Osteoblast (primary cell): ENCODE measurements around the gene COL4A6. TPM values are rescaled to one million over a fixed set of nuclear protein-coding genes. Genes with fewer than 3 reads are reported as not detected.

Experiments
- DNase-seq: peaks from one replicate; pipeline ENCODE4 v3.0.0; 2011; ENCODE audit warnings: low spot score, mixed read lengths; ENCODE audit not compliant: insufficient read length; ENCODE audit errors: missing footprints
- H2AFZ ChIP-seq: 2 replicates; pipeline ENCODE4 v1.6.0; 2011; ENCODE audit warnings: mild to moderate bottlenecking, low read length
- H3K27ac ChIP-seq: 2 replicates; pipeline ENCODE4 v1.5.1; 2011; ENCODE audit warnings: mild to moderate bottlenecking, low read depth, low read length, moderate library complexity
- H3K27me3 ChIP-seq: 2 replicates; pipeline ENCODE4 v1.6.0; 2012; ENCODE audit warnings: mild to moderate bottlenecking, control low read depth, inconsistent platforms, low read length, moderate library complexity; ENCODE audit not compliant: insufficient read depth
- H3K36me3 ChIP-seq: 2 replicates; pipeline ENCODE4 v1.5.1; 2011; ENCODE audit warnings: mild to moderate bottlenecking, low read length, control low read depth, moderate library complexity; ENCODE audit not compliant: insufficient read depth
- H3K4me1 ChIP-seq: 2 replicates; pipeline ENCODE4 v1.5.1; 2011; ENCODE audit warnings: mild to moderate bottlenecking, low read length, control low read depth, moderate library complexity; ENCODE audit not compliant: insufficient read depth
- H3K4me2 ChIP-seq: 2 replicates; pipeline ENCODE4 v1.6.0; 2011; ENCODE audit warnings: mild to moderate bottlenecking, low read length; ENCODE audit not compliant: insufficient read depth
- H3K4me3 ChIP-seq: fragments of 200-600 bp; sonication (generic); 3 replicates; pipeline ENCODE4 v1.5.1; 2012; ENCODE audit warnings: mild to moderate bottlenecking, low read length, inconsistent platforms; ENCODE audit not compliant: insufficient read depth
- H3K79me2 ChIP-seq: 2 replicates; pipeline ENCODE4 v1.6.0; 2012; ENCODE audit warnings: mild to moderate bottlenecking, low read length, control low read depth, inconsistent platforms; ENCODE audit not compliant: insufficient read depth
- H3K9me3 ChIP-seq: 2 replicates; pipeline ENCODE4 v1.5.1; 2011; ENCODE audit warnings: low read depth, low read length, control low read depth
- H4K20me1 ChIP-seq: 2 replicates; pipeline ENCODE4 v1.6.0; 2012; ENCODE audit warnings: mild to moderate bottlenecking, low read length, control low read depth; ENCODE audit not compliant: insufficient read depth
- CTCF ChIP-seq: IDR thresholded peaks from 2 replicates; pipeline ENCODE4 v1.5.1; 2011; ENCODE audit warnings: mild to moderate bottlenecking, low read depth, low read length, moderate library complexity; ENCODE audit errors: extremely low read depth
- total RNA-seq: library from RNA; depleted of rRNA; stranded (reverse); fragments of >200 nt; gene quantifications from 2 replicates; pipeline ENCODE4 v1.2.3, GENCODE V29; 2012

Gene COL4A6
- total RNA-seq, 1 donor, result not detected

- H3K36me3 ChIP-seq, result no peaks in the 10 kb centered on the region
- no peaks in the 10 kb centered on the region for H3K4me1 ChIP-seq
- no peak for DNase-seq
These were observed 173.8 kb downstream of the COL4A6 start for GRCh38 chrX:108264376-108264775.

GRCh38 chrX:108261549-108262203 lies 176.5 kb downstream of the COL4A6 start:
- no peak overlapping the region for H3K4me2 ChIP-seq
- no peak for DNase-seq
- H3K27me3 ChIP-seq, result peaks cover 7% of the 10 kb centered on the region
- no peak overlapping the region for H2AFZ ChIP-seq
- no peaks in the 10 kb centered on the region for H3K36me3 ChIP-seq
- H3K79me2 ChIP-seq, result no peaks in the 10 kb centered on the region
- H3K27ac ChIP-seq, result no peak overlapping the region
- no peaks in the 10 kb centered on the region for H3K4me1 ChIP-seq
- no peaks in the 10 kb centered on the region for H4K20me1 ChIP-seq
- TF ChIP-seq CTCF, result no peak
- no peaks in the 10 kb centered on the region for H3K9me3 ChIP-seq
- no peak overlapping the region for H3K4me3 ChIP-seq

More at GRCh38 chrX:108264376-108264775, 173.8 kb downstream of the COL4A6 start:
- no peak for TF ChIP-seq CTCF
- Histone ChIP-seq H3K4me3 (no peak overlapping the region), H3K9me3 (no peaks in the 10 kb centered on the region), H2AFZ (no peak overlapping the region), H3K4me2 (no peak overlapping the region), H4K20me1 (no peaks in the 10 kb centered on the region), H3K27ac (no peak overlapping the region), H3K27me3 (peaks cover 3% of the 10 kb centered on the region), H3K79me2 (no peaks in the 10 kb centered on the region)

GRCh38 chrX:108257556-108257955 lies 180.7 kb downstream of the COL4A6 start:
- no peak overlapping the region for H3K27ac ChIP-seq
- H3K4me2 ChIP-seq, result no peak overlapping the region
- no peaks in the 10 kb centered on the region for H3K79me2 ChIP-seq
- peaks cover 10% of the 10 kb centered on the region for H3K27me3 ChIP-seq
- no peak overlapping the region for H2AFZ ChIP-seq
- H3K4me1 ChIP-seq, result no peaks in the 10 kb centered on the region
- H3K4me3 ChIP-seq, result no peak overlapping the region
- no peaks in the 10 kb centered on the region for H4K20me1 ChIP-seq
- H3K9me3 ChIP-seq, result no peaks in the 10 kb centered on the region
- TF ChIP-seq CTCF, result no peak
- no peak for DNase-seq
- no peaks in the 10 kb centered on the region for H3K36me3 ChIP-seq

GRCh38 chrX:108254636-108255035 lies 183.6 kb downstream of the COL4A6 start:
- Histone ChIP-seq H3K9me3 (no peaks in the 10 kb centered on the region), H3K36me3 (no peaks in the 10 kb centered on the region), H3K27me3 (peaks cover 17% of the 10 kb centered on the region), H2AFZ (no peak overlapping the region), H4K20me1 (no peaks in the 10 kb centered on the region), H3K4me3 (no peak overlapping the region), H3K79me2 (no peaks in the 10 kb centered on the region), H3K4me2 (no peak overlapping the region), H3K4me1 (no peaks in the 10 kb centered on the region), H3K27ac (no peak overlapping the region)
- DNase-seq, result no peak
- no peak for TF ChIP-seq CTCF
